ENCODE results near the gene MMP23B. TPM values are rescaled to one million over a fixed set of nuclear protein-coding genes. Genes with fewer than 3 reads are reported as not detected.

Gene MMP23B
- total RNA-seq, 1 donor from 2014 or later, result 40.3 TPM

- Histone ChIP-seq H3K27me3 (no peaks in the 10 kb centered on the region), H3K4me1 (peaks cover 11% of the 10 kb centered on the region), H3K9me3 (no peaks in the 10 kb centered on the region), H3K36me3 (peaks cover 15% of the 10 kb centered on the region), H3K4me3 (no peak overlapping the region), H3K27ac (no peak overlapping the region)
- TF ChIP-seq CTCF (IDR thresholded peaks at IDR 0.05), result no peak
- ATAC-seq, result no peak
- no peak for DNase-seq
- intact Hi-C loops (cut with DNase I), result no loop called here
These were observed 11.4 kb upstream of the MMP23B start for GRCh38 chr1:1620433-1621139.

GRCh38 chr1:1621173-1622009 lies 10.6 kb upstream of the MMP23B start:
- H3K27me3 ChIP-seq, result no peaks in the 10 kb centered on the region
- no peak overlapping the region for H3K27ac ChIP-seq
- peaks cover 10% of the 10 kb centered on the region for H3K4me1 ChIP-seq
- intact Hi-C loops (cut with DNase I), result no loop called here
- no peak overlapping the region for H3K4me3 ChIP-seq
- no peak for ATAC-seq
- TF ChIP-seq CTCF (IDR thresholded peaks at IDR 0.05), result no peak
- no peaks in the 10 kb centered on the region for H3K9me3 ChIP-seq
- peaks cover 15% of the 10 kb centered on the region for H3K36me3 ChIP-seq
- DNase-seq, result no peak

GRCh38 chr1:1622010-1622787 lies 9.8 kb upstream of the MMP23B start:
- no peak for DNase-seq
- no peaks in the 10 kb centered on the region for H3K27me3 ChIP-seq
- no peak overlapping the region for H3K27ac ChIP-seq
- H3K9me3 ChIP-seq, result no peaks in the 10 kb centered on the region
- no peak overlapping the region for H3K4me3 ChIP-seq
- peaks cover 15% of the 10 kb centered on the region for H3K36me3 ChIP-seq
- intact Hi-C loops (cut with DNase I), result no loop called here
- no peak for ATAC-seq
- no peak for TF ChIP-seq CTCF (IDR thresholded peaks at IDR 0.05)
- peaks cover 2% of the 10 kb centered on the region for H3K4me1 ChIP-seq

- intact Hi-C loops (cut with DNase I), result no loop called here
- no peak overlapping the region for H3K4me3 ChIP-seq
- no peak for TF ChIP-seq CTCF (IDR thresholded peaks at IDR 0.05)
- no peaks in the 10 kb centered on the region for H3K4me1 ChIP-seq
- no peak overlapping the region for H3K27ac ChIP-seq
- H3K27me3 ChIP-seq, result no peaks in the 10 kb centered on the region
- no peaks in the 10 kb centered on the region for H3K9me3 ChIP-seq
- ATAC-seq (no peak), DNase-seq (no peak)
- H3K36me3 ChIP-seq, result peaks cover 9% of the 10 kb centered on the region
These were observed 9.2 kb upstream of the MMP23B start for GRCh38 chr1:1622788-1623094.

- DNase-seq, result peak; percentile 63
These were observed 8.8 kb upstream of the MMP23B start for GRCh38 chr1:1623181-1623630.

More at GRCh38 chr1:1623181-1623630, 8.8 kb upstream of the MMP23B start:
- H3K4me3 ChIP-seq, result no peak overlapping the region
- H3K36me3 ChIP-seq, result peaks cover 8% of the 10 kb centered on the region
- no peak for ATAC-seq
- no peaks in the 10 kb centered on the region for H3K27me3 ChIP-seq
- H3K27ac ChIP-seq, result no peak overlapping the region
- no peaks in the 10 kb centered on the region for H3K4me1 ChIP-seq
- H3K9me3 ChIP-seq, result no peaks in the 10 kb centered on the region
- intact Hi-C loops (cut with DNase I), result no loop called here
- no peak for TF ChIP-seq CTCF (IDR thresholded peaks at IDR 0.05)

Data from upper lobe of right lung (tissue), 1 donor.